ENCODE data around the gene PRKN. TPM values are rescaled to one million over a fixed set of nuclear protein-coding genes. Genes with fewer than 3 reads are reported as not detected.

The PRKN gene
- total and polyA plus RNA-seq, 10 donors: 0.23 to 14.1 (median 7.0) TPM

- no peak overlapping the region for H3K4me3 ChIP-seq
- intact Hi-C loops (cut with DNase I; ENCODE audit: low total_unique reads): no loop called here
- TF ChIP-seq POLR2A (IDR thresholded peaks at IDR 0.05) (no peak), CTCF (IDR thresholded peaks at IDR 0.05 in 8 of 11, conservative IDR thresholded peaks at IDR 0.05 in 3 of 11) (no peak), POLR2AphosphoS5 (IDR thresholded peaks at IDR 0.05) (no peak)
- no peaks in the 10 kb centered on the region for H3K36me3 ChIP-seq
- no peak for DNase-seq
- WGBS, 5 donors: 75 to 86% (median 81%) methylated on average over 6 of the region's 6 CpGs
- H3K27ac ChIP-seq: no peak overlapping the region
- H3K4me1 ChIP-seq: no peaks in the 10 kb centered on the region
- H3K9me3 ChIP-seq: no peaks in the 10 kb centered on the region
- no peaks in the 10 kb centered on the region for H3K27me3 ChIP-seq (replicated peaks in 1 of 7)
Observed at GRCh38 chr6:162525181-162525580, 202.4 kb downstream of the PRKN start.

GRCh38 chr6:162512744-162513143 lies 214.8 kb downstream of the PRKN start:
- TF ChIP-seq POLR2AphosphoS5 (IDR thresholded peaks at IDR 0.05) (no peak), POLR2A (IDR thresholded peaks at IDR 0.05) (no peak), CTCF (IDR thresholded peaks at IDR 0.05 in 8 of 11, conservative IDR thresholded peaks at IDR 0.05 in 3 of 11) (no peak)
- H3K36me3 ChIP-seq: no peaks in the 10 kb centered on the region
- 82 to 86% (median 83%) methylated on average over 4 of the region's 4 CpGs for WGBS, 5 donors
- no peaks in the 10 kb centered on the region for H3K4me1 ChIP-seq
- intact Hi-C loops (cut with DNase I; ENCODE audit: low total_unique reads): no loop called here
- no peak overlapping the region for H3K4me3 ChIP-seq
- DNase-seq: no peak
- H3K27me3 ChIP-seq (replicated peaks in 1 of 7): no peaks in the 10 kb centered on the region
- no peaks in the 10 kb centered on the region for H3K9me3 ChIP-seq
- H3K27ac ChIP-seq: no peak overlapping the region

- DNase-seq: no peak
- intact Hi-C loops (cut with DNase I; ENCODE audit: low total_unique reads): no loop called here
- Histone ChIP-seq H3K27ac (no peak overlapping the region), H3K4me1 (no peaks in the 10 kb centered on the region), H3K4me3 (no peak overlapping the region), H3K36me3 (no peaks in the 10 kb centered on the region), H3K9me3 (no peaks in the 10 kb centered on the region), H3K27me3 (replicated peaks in 1 of 7) (no peaks in the 10 kb centered on the region)
- WGBS, 5 donors: 71 to 90% (median 78%) methylated on average over 5 of the region's 5 CpGs
- TF ChIP-seq CTCF (IDR thresholded peaks at IDR 0.05 in 8 of 11, conservative IDR thresholded peaks at IDR 0.05 in 3 of 11): no peak
- no peak for TF ChIP-seq POLR2A (IDR thresholded peaks at IDR 0.05)
- TF ChIP-seq POLR2AphosphoS5 (IDR thresholded peaks at IDR 0.05): no peak
Observed at GRCh38 chr6:162497389-162497788, 230.2 kb downstream of the PRKN start.

DNA sequence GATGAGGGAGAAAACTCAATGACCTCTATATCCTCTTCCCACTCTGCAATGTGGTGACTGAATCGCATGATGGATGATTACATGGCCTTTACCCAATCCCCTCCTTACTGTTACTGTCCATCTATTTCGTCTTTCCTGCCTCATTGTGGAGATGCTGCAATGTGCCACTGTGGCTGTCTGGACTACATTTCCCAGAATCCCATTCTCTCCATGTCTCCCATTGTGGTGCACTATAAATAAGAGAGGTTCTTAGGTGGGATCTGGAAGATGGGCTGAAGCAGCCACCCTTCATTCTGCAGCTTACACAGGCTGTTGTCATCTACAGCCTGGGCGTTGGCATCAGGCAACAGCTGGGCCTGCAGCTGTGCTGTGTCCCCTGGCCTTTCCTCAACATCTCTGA lies 233.6 kb downstream of the PRKN start:
- no peaks in the 10 kb centered on the region for H3K9me3 ChIP-seq
- no peaks in the 10 kb centered on the region for H3K27me3 ChIP-seq (replicated peaks in 1 of 7)
- H3K27ac ChIP-seq: no peak overlapping the region
- WGBS, 5 donors: 81 to 85% (median 83%) methylated on average over 3 of the region's 3 CpGs
- no peak for DNase-seq
- TF ChIP-seq POLR2A (IDR thresholded peaks at IDR 0.05) (no peak), POLR2AphosphoS5 (IDR thresholded peaks at IDR 0.05) (no peak), CTCF (IDR thresholded peaks at IDR 0.05 in 8 of 11, conservative IDR thresholded peaks at IDR 0.05 in 3 of 11) (no peak)
- intact Hi-C loops (cut with DNase I; ENCODE audit: low total_unique reads): no loop called here
- H3K36me3 ChIP-seq: no peaks in the 10 kb centered on the region
- H3K4me3 ChIP-seq: no peak overlapping the region
- no peaks in the 10 kb centered on the region for H3K4me1 ChIP-seq
